Duodenal mucosa (tissue), 2 donors: ENCODE results near the gene CCDC68.
A peak's percentile ranks its signal among the peaks of the same experiment; 100 is the strongest.

ENCODE experiments used
- H3K27ac ChIP-seq: one replicate; pipeline ENCODE4 v1.7.0; 2013; ENCODE audit warnings: low read depth, low read length
- H3K27me3 ChIP-seq, 2 donors: one replicate each; pipeline ENCODE4 v1.7.0; 2013; ENCODE audit warnings: low read length in 2 of 2, control low read depth in 1 of 2; ENCODE audit not compliant: insufficient read depth in 2 of 2, control insufficient read depth in 1 of 2
- H3K36me3 ChIP-seq, 2 donors: one replicate each; pipeline ENCODE4 v1.7.0; 2013; ENCODE audit warnings: low read length in 2 of 2, control low read depth in 1 of 2; ENCODE audit not compliant: insufficient read depth in 2 of 2, control insufficient read depth in 1 of 2
- H3K4me1 ChIP-seq, 2 donors: one replicate each; pipeline ENCODE4 v1.7.0; 2013; ENCODE audit warnings: low read length in 2 of 2, control low read depth in 1 of 2; ENCODE audit not compliant: insufficient read depth in 2 of 2, control insufficient read depth in 1 of 2
- H3K4me3 ChIP-seq, 2 donors: one replicate each; pipeline ENCODE4 v1.7.0; 2013; ENCODE audit warnings: low read length in 2 of 2, low read depth in 1 of 2
- H3K9ac ChIP-seq, 2 donors: one replicate each; pipeline ENCODE4 v1.7.0; 2013; ENCODE audit warnings: low read length in 2 of 2, low read depth in 1 of 2
- H3K9me3 ChIP-seq, 2 donors: one replicate each; pipeline ENCODE4 v1.7.0; 2013; ENCODE audit warnings: low read length in 2 of 2, control low read depth in 1 of 2; ENCODE audit not compliant: control insufficient read depth in 1 of 2

The CCDC68 gene, protein sequence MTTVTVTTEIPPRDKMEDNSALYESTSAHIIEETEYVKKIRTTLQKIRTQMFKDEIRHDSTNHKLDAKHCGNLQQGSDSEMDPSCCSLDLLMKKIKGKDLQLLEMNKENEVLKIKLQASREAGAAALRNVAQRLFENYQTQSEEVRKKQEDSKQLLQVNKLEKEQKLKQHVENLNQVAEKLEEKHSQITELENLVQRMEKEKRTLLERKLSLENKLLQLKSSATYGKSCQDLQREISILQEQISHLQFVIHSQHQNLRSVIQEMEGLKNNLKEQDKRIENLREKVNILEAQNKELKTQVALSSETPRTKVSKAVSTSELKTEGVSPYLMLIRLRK

DNA sequence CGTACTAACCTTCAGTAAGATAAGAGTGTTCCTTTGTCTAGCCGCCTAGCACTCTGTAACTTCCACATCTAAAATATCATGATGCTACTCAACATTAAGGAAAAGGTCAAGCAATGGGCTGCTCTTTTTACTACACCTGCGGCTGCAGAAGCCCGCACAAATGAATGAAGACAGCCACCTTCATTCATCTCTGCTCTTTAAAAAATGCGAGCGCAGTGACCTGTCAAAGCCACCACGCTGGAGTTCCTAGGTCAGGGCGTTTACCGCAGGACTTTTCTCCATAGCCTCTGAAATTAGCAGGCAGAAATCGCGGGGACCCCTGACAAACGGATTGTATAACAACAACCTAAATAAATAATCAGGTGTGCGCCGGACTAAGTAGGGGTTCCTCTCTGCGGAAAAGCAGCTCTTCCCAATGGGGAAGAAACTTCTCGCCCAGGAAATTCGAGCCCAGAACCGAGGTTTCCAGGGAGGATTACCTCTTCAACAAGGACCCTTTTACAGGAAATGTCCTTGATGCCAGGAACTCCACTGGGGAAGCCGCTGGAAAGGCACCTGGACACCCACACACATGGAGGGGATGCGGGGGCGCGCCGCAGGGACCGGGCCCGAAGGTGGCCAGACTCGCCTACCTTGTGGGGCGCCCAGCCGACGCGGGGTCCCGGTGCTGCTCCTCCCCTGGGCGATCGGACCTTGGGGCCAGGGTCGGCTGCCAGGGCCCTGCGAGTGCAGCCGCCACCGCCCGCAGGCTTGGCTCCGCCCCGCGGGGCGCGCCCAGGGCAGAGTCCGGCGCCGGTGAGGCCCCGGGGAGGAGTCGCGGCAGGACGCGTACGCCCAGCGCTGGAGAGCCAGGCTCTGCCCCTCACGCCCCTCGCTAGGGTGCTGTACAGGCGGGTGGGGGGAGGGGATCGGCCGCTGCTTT is at the start of gene CCDC68:
CCDC68 (minus strand) TSS at position 758 of the 922 bp plus-strand sequence. CDS start 16,670 bp downstream, outside the sequence.
- Histone ChIP-seq H3K9ac (peak within 1 kb of the TSS; percentile 95 to 99), H3K4me3 (peak within 1 kb of the TSS; percentile 90 to 92)

DNA sequence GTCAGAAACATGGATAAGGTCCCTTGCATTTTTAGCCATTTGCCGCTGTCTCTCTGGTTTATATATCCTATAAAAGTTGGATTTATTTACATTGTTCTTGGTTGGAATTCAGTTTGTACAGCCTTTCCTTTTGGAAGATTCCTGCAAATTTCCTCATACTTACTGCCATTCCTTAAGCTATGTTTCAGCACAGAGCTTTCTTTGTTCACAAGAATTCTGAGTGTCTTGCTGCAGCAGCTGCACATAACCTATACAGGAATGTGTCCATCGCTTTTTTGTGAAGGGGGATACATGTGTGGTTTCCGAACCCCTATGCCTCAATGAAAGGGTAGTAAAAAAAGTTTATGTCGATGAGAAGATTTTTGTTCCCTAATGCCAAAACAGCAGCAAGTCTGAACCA is 48.3 kb upstream of the CCDC68 start:
- H3K9me3 ChIP-seq, result no peaks in the 10 kb centered on the region
- no peaks in the 10 kb centered on the region for H3K36me3 ChIP-seq
- no peak overlapping the region for H3K4me3 ChIP-seq
- no peak overlapping the region for H3K9ac ChIP-seq
- H3K4me1 ChIP-seq, result no peaks in the 10 kb centered on the region
- H3K27ac ChIP-seq, result no peak overlapping the region
- no peaks in the 10 kb centered on the region for H3K27me3 ChIP-seq

More for the DNA sequence above, at the start of gene CCDC68:
- Histone ChIP-seq H3K4me1 (peaks cover 15 to 18% of the 10 kb centered on the region in 2 donors), H3K9me3 (no peaks in the 10 kb centered on the region), H3K36me3 (no peaks in the 10 kb centered on the region), H3K27ac (peak within 1 kb of the TSS; percentile 80), H3K27me3 (no peaks in the 10 kb centered on the region)

DNA sequence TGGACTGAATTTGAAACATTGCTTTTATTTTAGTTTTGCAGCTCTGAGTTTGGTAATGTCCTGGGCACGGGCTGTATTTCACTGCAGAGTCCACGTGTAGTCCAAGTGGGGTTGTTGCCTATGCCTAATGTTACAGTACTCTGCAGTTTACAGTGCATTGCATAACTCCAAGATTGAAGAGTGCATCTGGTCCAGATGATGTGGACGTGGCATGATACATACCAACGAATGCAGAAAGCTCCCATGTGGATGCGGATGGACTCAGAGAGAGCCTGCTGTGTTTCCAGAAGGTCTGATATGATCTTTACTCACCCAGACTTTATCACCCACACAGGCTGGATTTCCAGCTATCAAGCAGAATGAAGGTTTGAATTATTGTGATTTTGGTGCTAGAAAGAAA is 44.4 kb upstream of the CCDC68 start:
- H3K36me3 ChIP-seq, result no peaks in the 10 kb centered on the region
- H3K9me3 ChIP-seq, result no peaks in the 10 kb centered on the region
- H3K27ac ChIP-seq, result no peak overlapping the region
- no peak overlapping the region for H3K9ac ChIP-seq
- no peaks in the 10 kb centered on the region for H3K27me3 ChIP-seq
- H3K4me1 ChIP-seq, result no peaks in the 10 kb centered on the region
- no peak overlapping the region for H3K4me3 ChIP-seq

DNA sequence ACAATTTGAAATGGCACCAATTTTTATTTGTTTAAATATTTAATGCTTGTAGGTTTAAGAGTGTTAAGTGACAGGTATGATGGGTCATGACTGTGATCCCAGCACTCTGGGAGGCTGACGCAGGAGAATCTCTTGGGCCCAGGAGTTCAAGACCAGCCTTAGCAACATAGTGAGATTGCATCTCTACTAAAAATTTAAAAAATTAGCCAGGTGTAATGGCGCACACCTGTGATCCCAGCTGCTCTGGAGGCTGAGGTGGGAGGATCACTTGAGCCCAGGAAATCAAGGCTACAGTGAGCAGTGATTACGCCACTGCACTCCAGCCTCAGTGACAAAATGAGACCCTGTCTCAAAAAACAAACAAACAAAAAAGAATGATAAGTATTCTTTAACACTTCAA is 43.0 kb upstream of the CCDC68 start:
- H3K27me3 ChIP-seq, result no peaks in the 10 kb centered on the region
- no peaks in the 10 kb centered on the region for H3K9me3 ChIP-seq
- H3K9ac ChIP-seq, result no peak overlapping the region
- H3K4me3 ChIP-seq, result no peak overlapping the region
- H3K27ac ChIP-seq, result no peak overlapping the region
- no peaks in the 10 kb centered on the region for H3K36me3 ChIP-seq
- no peaks in the 10 kb centered on the region for H3K4me1 ChIP-seq

DNA sequence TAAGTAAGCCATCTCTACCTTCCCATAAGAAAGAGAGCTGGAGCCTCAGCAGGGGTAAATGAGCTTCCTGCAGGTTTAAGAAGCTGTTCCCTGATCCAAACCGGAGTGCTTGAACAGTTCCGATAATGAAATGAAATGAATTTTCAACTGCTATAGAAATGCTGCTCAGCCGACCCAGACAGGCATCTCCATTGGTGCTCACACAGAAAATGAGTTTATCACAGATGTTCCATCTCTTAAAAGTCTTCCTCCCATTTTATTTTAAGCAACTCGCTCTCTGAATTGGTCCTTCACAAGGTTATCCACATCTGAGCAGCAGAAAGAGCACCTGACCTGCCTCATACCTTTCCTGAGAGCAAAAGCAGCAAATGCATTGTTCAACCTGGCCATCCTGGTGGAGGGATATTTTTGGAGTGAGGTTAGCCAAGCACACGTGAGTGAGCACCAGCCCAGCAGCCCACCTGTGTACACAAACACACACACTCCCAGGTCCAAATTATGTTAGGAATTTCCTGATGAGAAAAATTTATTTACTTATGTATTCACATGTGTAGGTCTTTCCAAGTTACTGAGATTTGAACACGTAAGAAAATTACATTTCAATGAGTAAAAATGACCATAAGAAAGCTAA is 42.2 kb upstream of the CCDC68 start:
- H3K36me3 ChIP-seq, result no peaks in the 10 kb centered on the region
- H3K9ac ChIP-seq, result no peak overlapping the region
- no peaks in the 10 kb centered on the region for H3K9me3 ChIP-seq
- H3K27me3 ChIP-seq, result no peaks in the 10 kb centered on the region
- no peak overlapping the region for H3K27ac ChIP-seq
- no peaks in the 10 kb centered on the region for H3K4me1 ChIP-seq
- no peak overlapping the region for H3K4me3 ChIP-seq

DNA sequence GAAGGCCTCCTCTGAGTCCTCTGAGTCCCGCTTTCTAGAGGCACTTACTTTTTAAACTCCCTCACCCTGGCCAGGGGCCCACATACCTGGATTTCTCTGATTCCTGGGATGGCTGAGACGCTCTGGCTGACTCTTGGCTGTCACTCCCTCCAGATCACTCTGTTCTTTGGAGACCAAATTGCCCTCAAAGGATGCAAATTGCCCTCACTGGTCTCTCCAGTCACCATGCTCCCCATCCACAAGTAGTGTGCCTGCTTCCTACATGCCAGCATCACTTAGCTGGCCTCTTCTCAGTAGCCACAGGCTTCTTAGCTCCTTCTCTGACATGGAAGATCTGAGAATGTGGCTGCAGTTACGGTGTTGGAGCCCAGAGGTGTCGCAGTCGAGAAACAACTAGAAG is 41.3 kb upstream of the CCDC68 start:
- no peak overlapping the region for H3K4me3 ChIP-seq
- H3K36me3 ChIP-seq, result no peaks in the 10 kb centered on the region
- H3K4me1 ChIP-seq, result no peaks in the 10 kb centered on the region
- H3K27ac ChIP-seq, result no peak overlapping the region
- no peaks in the 10 kb centered on the region for H3K9me3 ChIP-seq
- H3K9ac ChIP-seq, result no peak overlapping the region
- no peaks in the 10 kb centered on the region for H3K27me3 ChIP-seq

DNA sequence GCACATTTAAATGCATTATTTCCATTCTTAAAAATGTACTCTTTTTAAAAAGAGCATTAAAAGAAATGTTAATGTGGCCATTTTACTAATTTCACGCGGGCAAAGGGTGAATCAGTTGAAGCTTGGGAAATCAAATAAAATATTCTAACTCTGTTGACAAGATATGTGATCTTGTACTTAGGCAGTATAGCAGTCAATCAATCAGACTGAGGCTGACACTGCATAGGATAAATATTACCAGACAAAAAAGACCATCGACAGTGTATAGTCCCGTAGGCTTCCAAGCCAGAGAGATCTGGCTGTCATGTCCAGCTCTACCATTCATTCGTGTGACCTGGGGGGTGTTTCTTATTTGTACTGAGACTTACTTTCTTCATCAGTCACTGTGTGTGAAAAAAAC is 39.8 kb upstream of the CCDC68 start:
- Histone ChIP-seq H3K9ac (no peak overlapping the region), H3K4me3 (no peak overlapping the region), H3K27me3 (no peaks in the 10 kb centered on the region), H3K4me1 (no peaks in the 10 kb centered on the region), H3K9me3 (no peaks in the 10 kb centered on the region), H3K27ac (no peak overlapping the region), H3K36me3 (no peaks in the 10 kb centered on the region)

DNA sequence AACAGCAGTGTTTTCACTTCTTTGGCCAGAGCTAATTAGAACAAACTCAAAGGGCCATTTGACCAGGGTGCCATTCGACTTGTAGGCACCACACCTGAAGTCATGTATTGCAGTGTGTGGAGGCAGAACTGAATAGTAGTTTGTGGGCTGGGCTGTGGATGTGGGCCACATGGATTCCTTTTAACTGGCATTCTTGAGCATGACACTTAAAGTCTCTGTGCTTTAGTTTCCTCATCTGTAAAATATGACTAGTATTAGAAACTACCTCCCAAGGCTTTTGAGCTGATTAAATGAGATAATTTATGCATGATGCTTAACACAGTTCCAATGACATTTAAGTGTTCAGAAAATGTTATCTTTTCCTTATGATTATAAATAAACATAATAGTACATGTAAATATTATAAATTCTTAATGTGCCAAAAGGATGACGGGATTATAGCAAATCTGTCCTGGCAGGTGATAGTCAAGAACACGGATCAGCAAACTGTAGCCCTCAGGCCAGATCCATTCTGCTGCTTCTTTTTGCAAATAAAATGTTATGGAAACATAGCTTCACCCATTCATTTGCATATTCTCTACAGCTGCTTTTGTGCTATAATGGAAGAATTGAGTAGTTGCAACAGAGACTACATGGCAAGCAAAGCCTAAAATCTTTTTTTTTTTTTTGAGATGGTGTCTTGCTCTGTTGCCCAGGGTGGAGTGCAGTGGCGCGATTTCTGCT is 36.3 kb upstream of the CCDC68 start:
- H3K27ac ChIP-seq, result no peak overlapping the region
- H3K36me3 ChIP-seq, result no peaks in the 10 kb centered on the region
- no peak overlapping the region for H3K4me3 ChIP-seq
- no peaks in the 10 kb centered on the region for H3K27me3 ChIP-seq
- no peaks in the 10 kb centered on the region for H3K9me3 ChIP-seq
- H3K4me1 ChIP-seq, result no peaks in the 10 kb centered on the region
- H3K9ac ChIP-seq, result no peak overlapping the region

DNA sequence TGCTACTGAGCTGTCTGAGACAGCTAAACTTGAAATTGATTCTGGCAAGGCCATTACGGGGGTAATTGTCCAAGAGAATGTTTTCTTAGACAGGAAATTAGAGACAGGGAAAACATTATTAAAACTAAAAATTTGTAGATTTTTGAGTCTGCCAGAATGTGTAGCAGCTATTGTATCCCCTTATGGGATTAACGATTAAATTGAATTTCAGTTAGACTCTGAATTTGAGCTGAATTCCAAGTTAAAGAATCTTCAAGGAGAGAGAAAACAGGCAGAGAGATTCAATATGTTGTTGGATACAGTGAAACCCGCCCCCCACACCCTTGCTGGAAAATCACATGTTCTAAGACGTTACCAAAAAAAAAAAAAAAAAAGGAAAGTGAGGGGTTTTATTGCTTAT is 32.7 kb upstream of the CCDC68 start:
- H3K4me1 ChIP-seq, result no peaks in the 10 kb centered on the region
- H3K36me3 ChIP-seq, result no peaks in the 10 kb centered on the region
- H3K4me3 ChIP-seq, result no peak overlapping the region
- no peak overlapping the region for H3K27ac ChIP-seq
- H3K27me3 ChIP-seq, result no peaks in the 10 kb centered on the region
- no peak overlapping the region for H3K9ac ChIP-seq
- H3K9me3 ChIP-seq, result no peaks in the 10 kb centered on the region
